GM20000 (cell line): ENCODE measurements around the gene ARAP1.

Source experiments
- DNase-seq: peaks from one replicate; pipeline ENCODE4 v3.0.0; 2012; ENCODE audit warnings: low spot score
- CTCF ChIP-seq: IDR thresholded peaks from 2 replicates; pipeline ENCODE4 v1.5.1; 2012; ENCODE audit warnings: mild to moderate bottlenecking, control low read depth; ENCODE audit errors: extremely low read depth, missing control alignments

The ARAP1 gene

GRCh38 chr11:72673943-72674828, 78.0 kb downstream of the ARAP1 start, which contains the start of gene PDE2A:
Gene PDE2A (minus strand): TSS chr11:72674422. CDS start chr11:72674207, 215 bp downstream.
- TF ChIP-seq CTCF, result no peak
- no peak for DNase-seq

- no peak for DNase-seq
- TF ChIP-seq CTCF, result no peak
Measured at GRCh38 chr11:72673284-72673942, 78.8 kb downstream of the ARAP1 start.

- no peak for TF ChIP-seq CTCF
- no peak for DNase-seq
Measured at GRCh38 chr11:72672597-72673238, 79.5 kb downstream of the ARAP1 start.

- no peak for DNase-seq
- no peak for TF ChIP-seq CTCF
Measured at GRCh38 chr11:72671152-72672099, 80.8 kb downstream of the ARAP1 start.

GRCh38 chr11:72670041-72670440, 82.2 kb downstream of the ARAP1 start:
- no peak for TF ChIP-seq CTCF
- no peak for DNase-seq

- TF ChIP-seq CTCF, result no peak
- DNase-seq, result no peak
Measured at GRCh38 chr11:72669527-72669926, 82.7 kb downstream of the ARAP1 start.
